Erythroblast (primary cell): ENCODE results near the gene PTPRN2.

Experiments used
- GATA1 ChIP-seq: IDR thresholded peaks from 2 replicates; pipeline ENCODE4 v1.6.1; 2011; ENCODE audit warnings: low read depth, mild to moderate bottlenecking, control low read depth, low read length, moderate library complexity
- POLR2A ChIP-seq: IDR thresholded peaks from 2 replicates; pipeline ENCODE4 v1.6.1; 2011; ENCODE audit warnings: mild to moderate bottlenecking, low read length

DNA sequence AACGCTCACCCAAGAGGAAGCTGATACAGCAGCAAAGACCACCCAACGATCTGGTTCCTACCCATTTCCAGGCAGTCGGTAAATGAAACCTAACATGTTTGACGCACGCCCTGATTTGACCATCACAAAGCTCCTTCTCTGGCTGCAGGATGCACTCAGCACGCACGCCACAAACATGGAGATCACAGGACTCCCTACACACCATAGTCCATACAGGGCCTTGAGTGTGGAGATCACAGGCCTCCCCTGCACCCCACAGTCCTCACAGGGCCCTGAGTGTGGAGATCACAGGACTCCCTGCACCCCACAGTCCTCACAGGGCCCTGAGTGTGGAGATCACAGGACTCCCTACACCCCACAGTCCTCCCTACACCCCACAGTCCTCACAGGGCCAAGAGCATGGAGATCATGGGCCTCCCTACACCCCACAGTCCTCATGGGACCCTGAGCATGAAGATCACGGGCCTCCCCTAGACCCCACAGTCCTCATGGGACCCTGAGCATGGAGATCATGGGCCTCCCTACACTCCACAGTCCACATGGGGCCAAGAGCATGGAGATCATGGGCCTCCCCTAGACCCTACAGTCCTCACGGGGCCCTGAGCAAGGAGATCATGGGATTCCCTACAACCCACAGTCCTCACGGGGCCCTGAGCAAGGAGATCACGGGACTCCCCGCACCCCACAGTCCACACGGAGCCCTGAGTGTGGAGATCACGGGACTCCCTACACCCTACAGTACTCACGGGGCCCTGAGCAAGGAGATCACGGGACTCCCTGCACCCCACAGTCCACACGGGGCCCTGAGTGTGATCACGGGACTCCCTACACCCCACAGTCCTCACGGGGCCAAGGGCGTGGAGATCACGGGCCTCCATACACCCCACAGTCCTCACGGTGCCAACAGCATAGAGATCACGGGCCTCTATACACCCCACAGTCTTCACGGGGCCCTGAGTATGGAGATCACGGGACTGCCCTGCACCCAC lies 841.6 kb downstream of the PTPRN2 start:
- TF ChIP-seq POLR2A (no peak), GATA1 (no peak)
